ENCODE results near the gene LIMS2.

The LIMS2 gene

GRCh38 chr2:127701193-127701650 lies 25.9 kb upstream of the LIMS2 start, which contains the start of gene SFT2D3:
Gene SFT2D3 (plus strand): TSS chr2:127701497. CDS start chr2:127701529, 32 bp downstream.
- peak; percentile 92 for DNase-seq (ENCODE audit: low spot score)

GRCh38 chr2:127700527-127701192 lies 25.3 kb upstream of the LIMS2 start:
- DNase-seq (ENCODE audit: low spot score) = no peak

GRCh38 chr2:127698553-127699355 lies 23.4 kb upstream of the LIMS2 start:
- no peak for DNase-seq (ENCODE audit: low spot score)

DNA sequence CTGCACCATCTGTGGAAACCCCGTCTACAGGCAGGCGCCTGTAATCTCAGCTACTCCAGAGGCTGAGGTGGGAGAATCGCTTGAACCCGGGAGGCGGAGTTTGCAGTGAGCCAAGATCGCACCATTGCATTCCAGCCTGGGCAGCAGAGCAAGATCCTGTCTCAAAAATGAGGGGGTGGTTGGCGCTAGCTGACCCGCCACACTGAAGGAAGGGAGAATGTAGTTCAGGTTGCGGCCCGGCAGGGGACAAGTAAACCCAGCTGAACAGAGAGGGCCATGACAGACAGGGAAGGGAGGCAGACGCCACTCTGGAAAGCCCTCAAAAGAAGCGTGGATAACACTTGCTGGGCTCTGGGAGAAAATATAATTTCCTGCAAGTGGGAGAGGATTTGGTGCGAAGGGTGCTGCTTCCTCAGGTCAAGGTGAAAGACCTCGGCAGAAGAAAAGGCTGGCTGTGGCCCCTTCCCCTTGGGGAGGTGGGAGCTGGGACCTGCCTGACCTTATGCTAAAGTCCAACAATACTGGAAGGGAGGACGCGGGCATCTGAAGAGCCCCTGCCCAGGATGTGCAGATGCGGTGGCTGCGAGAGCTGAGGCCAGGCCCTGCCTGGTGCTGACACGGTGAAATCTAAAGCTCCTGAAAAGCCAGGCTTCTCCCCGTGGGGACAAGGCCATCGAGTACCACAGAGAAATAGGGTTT lies 22.3 kb upstream of the LIMS2 start:
- DNase-seq (ENCODE audit: low spot score) = no peak

DNA sequence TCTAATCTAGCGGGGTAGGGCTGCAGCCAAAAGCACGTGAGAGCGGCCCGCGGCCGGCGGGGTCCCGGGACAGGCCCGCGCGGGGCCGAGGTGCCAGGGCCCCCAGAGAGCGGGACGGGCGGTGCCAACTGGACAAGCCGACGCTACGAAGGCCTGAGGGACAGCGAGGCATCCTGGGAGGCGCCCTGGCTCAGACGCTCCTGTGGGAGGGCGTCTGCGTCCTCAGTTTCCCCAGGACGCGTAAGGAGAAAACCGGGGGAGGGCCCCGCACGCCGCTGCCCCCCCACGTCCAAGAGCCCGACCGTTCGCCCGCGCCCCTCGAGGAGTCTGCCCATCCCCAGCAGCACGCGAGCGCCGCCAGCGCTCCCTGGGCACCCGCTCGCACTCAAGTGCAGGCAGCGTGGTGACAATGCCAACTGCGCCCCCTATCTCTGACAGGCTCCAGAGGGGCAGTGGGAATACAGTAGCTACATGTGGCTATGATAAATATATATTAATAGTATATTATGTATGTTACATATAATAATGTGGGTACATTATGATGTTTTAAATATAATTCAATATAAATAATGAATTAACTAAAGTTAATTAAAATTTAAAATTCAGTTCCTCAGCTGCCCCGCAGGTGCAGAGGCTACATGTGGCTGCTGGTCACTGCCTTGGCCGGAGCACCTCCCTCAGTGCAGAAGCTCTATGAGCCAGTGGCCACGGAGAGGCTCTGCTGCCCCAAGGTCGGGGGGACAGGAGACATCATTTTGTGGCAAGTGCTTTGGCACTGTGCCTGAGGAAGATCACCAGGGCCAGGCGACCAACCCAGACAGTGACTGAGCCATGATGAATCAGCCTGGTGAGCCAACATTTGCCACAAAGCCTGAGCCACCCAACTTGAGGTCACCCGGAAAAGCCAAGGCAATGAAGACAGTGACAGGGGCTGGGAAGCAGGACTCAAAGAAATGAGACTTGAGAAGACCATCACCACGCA lies 20.5 kb upstream of the LIMS2 start:
- peak; percentile 74 for DNase-seq (ENCODE audit: low spot score)

DNA sequence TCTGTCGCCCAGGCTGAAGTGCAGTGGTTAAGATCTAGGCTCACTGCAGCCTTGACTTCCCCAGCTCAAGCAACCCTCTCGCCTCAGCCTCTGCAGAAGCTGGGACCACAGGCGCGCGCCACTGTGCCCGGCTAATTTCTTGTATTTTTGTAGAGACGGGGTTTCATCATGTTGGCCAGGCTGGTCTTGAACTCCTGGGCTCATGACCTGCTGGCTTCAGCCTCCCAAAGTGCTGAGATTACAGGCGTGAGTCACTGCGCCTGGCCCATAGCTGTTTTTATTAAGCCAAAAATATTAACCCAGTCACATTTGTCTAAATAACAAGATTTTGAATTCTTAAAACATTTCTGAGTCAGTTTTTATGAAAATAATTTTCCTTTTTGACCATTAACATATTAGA lies 19.7 kb upstream of the LIMS2 start:
- DNase-seq (ENCODE audit: low spot score) = no peak

DNA sequence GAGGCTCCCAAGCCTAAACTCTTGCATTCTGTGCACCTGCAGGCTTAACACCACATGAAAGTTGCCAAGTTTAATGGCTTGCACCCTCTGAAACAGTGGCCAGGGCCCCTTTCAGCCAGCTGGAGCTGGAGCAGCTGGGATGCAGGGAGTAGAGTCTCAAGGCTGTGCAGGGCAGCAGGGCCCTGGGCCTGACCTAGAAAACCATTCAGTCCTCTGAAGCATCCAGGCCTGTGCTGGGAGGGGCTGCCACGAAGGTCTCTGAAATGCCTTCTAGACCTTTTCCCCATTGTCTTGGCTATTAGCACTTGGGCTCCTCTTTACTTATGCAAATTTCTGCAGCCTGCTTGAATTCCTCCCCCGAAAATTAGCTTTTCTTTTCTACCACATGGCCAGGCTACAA lies 15.4 kb upstream of the LIMS2 start:
- no peak for DNase-seq (ENCODE audit: low spot score)

- no peak for DNase-seq (ENCODE audit: low spot score)
These were observed 13.1 kb upstream of the LIMS2 start for GRCh38 chr2:127688405-127688804.

DNA sequence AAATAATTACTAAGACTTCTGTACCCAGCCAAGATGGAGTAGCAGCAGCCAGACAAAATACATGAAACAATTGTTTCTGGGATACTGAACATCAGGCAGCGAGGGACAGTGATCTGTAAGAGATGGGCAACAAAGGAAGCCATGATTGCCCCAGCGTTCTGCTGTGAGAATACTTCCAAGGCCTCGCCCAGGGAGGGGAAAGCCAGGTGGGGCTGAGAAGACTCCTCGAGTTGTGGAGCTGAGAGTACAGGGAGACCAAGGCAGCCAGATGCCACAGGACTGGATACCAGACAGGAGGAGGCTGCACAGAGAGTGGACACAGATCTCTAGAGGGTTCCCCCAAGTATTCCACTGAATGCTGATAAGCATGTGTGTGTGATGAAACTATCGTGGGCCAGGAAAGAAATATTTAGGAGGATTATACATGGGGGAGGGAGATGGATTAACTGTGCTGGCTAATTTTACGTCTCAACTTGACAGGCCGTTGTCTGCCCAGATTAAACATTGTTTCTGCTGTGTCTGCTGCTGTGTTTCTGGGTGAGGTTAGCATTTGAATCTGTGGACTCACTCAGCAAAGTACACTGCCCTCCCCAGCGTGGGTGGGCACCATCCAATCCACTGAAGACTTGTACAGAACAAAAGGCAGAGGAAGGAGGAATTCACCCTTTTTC lies 10.2 kb upstream of the LIMS2 start:
- DNase-seq (ENCODE audit: low spot score) = peak; percentile 44

DNA sequence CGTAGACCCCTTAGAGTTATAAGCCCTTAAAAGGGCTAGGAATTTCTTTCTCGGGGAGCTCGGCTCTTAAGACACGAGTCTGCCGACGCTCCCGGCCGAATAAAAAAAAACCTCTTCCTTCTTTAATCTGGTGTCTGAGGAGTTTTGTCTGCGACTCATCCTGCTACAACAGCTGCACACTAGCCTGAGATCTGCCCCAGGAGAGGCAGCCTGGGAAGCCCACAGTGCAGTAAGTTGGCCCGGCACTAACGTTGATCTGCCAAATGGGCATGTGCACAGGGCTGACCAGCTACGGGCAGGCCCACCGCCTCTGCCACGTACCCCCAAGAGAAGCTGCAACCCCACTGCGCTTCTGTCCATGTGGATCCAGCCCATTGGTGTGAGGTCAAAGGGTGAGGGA lies 8.4 kb upstream of the LIMS2 start:
- peak; percentile 22 for DNase-seq (ENCODE audit: low spot score)

- DNase-seq (ENCODE audit: low spot score) = no peak
These were observed 7.7 kb upstream of the LIMS2 start for GRCh38 chr2:127683056-127683455.

DNA sequence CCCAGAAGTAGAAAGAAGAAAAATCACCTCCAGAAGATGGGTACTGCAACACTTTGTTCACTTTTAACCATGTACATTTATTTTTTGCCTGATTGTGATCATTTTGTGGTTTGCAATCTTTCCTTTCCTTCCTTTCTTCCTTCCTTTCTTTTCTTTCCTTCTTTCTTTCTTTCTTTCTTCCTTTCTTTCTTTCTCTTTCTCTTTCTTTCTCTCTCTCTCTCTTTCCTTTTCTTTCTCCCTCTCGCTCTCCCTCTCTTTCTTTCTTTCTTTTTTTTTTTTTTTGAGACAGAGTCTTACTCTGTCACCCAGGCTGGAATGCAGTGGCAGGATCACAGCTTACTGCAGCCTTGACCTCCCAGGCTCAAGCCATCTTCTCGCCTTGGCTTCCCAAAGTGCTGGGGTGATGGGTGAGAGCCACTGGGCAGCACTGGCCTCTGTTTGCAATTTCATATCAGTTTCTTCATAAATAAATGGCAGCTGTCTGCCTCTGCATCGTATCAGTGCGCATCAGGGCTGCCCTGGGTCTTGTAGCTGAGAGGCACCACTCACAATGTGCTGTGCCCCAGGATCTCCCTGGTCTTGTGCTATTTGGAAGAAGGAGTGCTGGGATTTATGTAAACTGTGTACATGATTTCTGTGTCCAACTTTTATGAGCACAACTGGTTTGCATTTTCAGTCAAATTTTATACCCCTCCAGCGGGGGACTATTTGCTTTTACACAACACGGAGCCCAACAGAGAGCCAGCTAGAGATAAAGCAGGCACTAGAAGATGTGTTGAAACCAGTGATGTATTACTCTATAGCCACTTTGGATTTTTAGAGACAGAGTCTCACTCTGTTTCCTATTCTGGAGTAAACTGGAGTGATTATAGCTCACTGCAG lies 6.9 kb upstream of the LIMS2 start:
- peak; percentile 8 for DNase-seq (ENCODE audit: low spot score)

GRCh38 chr2:127681288-127681804 lies 6.0 kb upstream of the LIMS2 start:
- DNase-seq (ENCODE audit: low spot score) = peak; percentile 25

DNA sequence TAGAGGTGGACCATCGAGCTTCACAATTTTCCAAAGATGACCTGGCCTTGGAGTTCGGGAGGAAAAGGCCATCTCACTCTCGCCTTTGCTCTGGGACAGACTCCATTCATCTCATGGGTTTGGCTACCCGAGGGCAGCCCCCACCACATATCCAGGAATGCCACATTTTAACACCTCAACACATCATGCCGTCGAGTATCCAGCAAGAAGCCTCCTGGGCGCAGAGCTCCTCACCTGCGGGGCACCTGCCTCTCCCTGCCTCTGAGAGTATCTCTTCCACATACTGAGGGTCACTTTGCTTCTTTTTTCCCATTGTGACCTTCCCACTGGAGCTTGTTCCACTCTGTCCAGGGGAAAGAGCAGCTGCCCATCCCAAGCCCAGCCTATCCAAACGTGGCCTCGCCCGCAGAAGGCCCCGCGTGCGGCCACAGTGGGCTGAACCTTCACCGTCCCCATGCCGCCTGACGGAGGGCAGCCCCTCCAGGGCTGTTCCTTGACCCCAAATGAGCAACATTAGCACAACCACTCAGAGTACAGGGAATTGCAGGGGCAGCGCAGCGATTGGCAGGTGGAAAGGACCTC lies 5.5 kb upstream of the LIMS2 start:
- DNase-seq (ENCODE audit: low spot score) = no peak

DNA sequence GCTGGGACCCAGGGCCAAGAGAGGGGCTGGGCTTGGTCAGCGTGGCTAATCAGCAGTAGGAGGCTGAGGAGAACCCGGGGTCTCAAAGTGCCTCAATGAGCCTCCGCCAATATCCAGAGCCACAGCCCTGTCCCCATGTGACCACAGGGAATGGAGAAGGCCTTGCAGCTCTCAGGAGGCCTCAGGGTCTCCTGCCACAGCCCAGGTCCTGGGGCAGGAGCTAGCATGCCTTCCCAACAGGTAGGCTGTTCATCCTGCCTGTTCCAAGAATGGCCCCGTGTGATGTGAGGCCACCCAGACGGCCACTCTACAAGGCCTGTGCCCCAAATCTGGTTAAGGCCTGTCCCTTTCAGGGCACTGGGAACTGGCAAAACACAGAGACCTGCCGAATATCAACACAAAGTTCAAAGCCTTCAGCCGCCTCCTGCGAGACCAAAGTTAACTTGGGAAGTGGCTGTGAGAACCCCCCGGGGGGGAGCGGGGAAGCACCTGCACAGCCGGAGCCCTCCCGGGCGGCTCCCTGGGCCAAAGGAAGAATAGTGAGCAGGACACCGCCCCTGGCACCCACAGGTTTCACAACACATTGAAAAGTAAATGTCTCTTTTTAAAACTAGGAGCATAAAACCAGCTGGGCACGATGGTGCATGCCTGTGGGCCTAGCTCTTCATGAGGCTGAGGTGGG lies 4.5 kb upstream of the LIMS2 start:
- peak; percentile 22 for DNase-seq (ENCODE audit: low spot score)

GRCh38 chr2:127678991-127679390 lies 3.7 kb upstream of the LIMS2 start:
- no peak for DNase-seq (ENCODE audit: low spot score)

DNA sequence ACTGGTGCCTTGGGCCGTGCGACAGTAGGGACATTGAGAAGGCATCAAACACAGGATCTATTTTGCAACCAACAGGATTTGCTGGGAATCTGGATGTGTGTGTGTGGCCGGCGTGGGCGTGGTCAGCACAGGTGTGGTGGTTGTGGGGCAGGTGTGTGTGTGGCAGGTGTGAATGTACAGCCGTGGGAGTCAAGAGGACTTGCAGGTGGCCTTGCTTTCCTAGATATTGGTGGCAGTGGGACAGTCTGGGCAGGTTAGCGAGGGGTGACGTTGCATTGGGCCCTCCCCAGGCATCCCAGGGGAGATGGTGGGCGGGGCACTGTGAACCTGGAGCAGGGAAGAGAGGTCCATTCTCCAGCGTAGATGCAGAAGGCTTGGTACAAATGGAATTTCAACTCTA lies 3.2 kb upstream of the LIMS2 start:
- no peak for DNase-seq (ENCODE audit: low spot score)

- peak; percentile 19 for DNase-seq (ENCODE audit: low spot score)
These were observed 1.6 kb upstream of the LIMS2 start for GRCh38 chr2:127676906-127677305.

Data from D341Med (cell line).